OCI-M1 (cell line): ENCODE data around the gene ESRP2.

Source experiments
- DNase-seq: peaks from one replicate; lab custom pipeline; 2025; lab: John Stamatoyannopoulos, UW

ESRP2 gene

GRCh38 chr16:68217506-68217905, 18.4 kb downstream of the ESRP2 start:
- DNase-seq: peak; percentile 17

DNA sequence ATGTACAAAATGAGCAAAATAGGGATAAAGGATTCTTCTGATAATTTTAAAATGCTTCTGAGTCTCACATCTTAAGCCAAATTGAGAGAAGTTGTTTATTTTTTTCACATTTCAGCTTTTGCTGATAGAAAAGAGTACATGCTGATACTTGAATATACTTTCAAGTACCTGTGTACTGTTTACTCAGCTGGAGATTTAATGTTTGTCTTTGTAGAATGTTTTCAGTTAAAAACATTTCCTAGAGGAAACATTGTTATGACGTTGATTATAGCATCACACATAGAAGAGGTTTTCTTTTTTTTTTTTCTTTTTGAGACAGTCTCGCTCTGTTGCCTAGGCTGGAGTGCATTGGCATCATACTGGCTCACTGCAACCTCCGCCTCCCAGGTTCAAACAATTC, 19.7 kb downstream of the ESRP2 start:
- DNase-seq: no peak

GRCh38 chr16:68215302-68215701, 20.6 kb downstream of the ESRP2 start:
- no peak for DNase-seq

DNA sequence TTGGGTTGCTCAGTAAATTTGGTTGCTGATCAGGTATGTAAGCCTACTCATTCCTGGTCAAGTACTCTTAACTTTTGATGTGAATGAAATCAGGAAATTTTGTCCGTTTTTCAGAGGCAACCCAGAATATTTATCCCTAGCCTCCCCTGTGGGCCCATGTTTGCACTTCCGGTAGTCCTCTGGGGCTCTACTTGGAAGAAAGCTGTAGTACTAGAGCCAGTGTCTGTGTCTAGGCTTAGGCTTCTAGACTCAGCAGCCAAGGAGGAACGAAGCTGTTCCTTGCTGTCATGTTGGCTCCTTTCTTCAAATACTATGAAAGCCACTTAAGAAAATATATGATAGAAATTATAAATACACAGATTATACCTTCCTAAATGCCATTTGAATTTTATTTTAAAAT, 21.2 kb downstream of the ESRP2 start:
- DNase-seq: no peak

- DNase-seq: no peak
Measured at GRCh38 chr16:68206245-68206644, 29.7 kb downstream of the ESRP2 start.

GRCh38 chr16:68202091-68202519, 33.8 kb downstream of the ESRP2 start:
- no peak for DNase-seq

DNA sequence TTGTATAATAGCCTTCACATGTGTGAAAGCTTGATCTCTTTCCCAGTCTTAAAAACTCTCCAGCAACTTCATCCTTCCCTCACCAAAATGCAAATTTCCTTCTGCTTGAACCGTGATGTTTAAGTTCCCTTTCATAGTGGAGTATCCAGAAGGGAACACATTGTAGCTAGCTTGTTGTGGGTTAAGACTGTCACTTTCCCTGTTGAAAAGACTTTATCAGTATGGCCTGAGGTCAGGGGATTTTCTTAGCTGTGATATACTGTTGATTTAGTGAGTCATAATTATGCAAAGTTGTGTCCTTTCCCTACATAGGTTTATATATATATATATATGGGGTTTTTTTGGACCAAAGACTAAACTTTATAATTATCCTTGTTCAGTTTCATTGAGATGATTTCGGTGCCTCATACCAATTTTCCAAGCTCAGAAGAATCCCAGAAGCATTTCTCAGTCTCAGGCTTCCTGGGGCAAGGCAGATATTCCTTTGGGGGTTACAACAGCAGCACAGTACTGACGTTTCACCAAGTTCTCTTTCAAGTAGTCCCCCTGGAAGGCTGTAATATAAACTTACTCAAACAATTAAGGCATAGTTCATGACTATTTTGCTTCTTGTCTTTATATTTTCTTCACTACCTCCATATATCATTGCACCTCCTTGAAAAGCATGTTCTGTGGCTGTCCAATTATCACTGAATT, 35.7 kb downstream of the ESRP2 start:
- DNase-seq: peak; percentile 29

- no peak for DNase-seq
Measured at GRCh38 chr16:68197250-68197649, 38.7 kb downstream of the ESRP2 start.

DNA sequence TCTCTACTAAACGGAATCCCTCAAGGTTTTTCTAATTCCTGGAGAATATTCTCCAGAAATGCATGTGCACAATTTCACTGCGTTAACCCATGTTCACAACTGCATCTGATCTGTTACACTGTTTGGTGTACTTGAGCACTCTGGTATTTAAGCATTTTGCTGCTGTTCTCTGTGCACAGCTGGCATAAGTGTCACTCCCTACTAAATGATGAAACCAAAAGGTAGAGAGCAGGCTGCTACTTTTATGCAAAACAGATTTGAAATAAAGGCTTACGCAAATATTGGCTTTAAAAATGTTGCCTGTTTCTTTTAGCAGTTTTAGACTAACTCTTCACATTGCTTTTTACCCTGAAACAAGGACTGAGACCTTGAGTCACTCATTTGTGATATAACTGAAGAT, 41.7 kb downstream of the ESRP2 start:
- DNase-seq: no peak

- DNase-seq: no peak
Measured at GRCh38 chr16:68190736-68191510, 45.0 kb downstream of the ESRP2 start.

DNA sequence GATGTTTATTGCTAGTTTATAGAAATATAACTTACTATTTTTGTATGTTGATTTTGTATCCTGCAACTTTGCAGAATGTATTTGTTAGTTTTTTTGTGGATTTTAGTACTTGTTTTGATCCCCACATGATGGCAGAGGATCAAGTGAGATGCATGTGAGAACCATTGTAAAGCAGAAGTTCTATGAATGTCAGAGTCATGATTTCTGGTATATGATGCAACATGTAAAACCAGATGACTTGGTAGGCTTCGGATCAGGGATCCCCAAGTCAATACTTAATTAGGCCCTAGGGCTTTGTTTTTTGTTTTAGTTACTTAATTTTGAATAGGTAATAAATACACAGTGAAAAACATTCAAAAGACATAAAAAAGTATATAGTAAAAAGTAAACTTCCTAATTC, 45.8 kb downstream of the ESRP2 start:
- DNase-seq: peak; percentile 14

GRCh38 chr16:68188170-68188569, 47.8 kb downstream of the ESRP2 start:
- DNase-seq: no peak

DNA sequence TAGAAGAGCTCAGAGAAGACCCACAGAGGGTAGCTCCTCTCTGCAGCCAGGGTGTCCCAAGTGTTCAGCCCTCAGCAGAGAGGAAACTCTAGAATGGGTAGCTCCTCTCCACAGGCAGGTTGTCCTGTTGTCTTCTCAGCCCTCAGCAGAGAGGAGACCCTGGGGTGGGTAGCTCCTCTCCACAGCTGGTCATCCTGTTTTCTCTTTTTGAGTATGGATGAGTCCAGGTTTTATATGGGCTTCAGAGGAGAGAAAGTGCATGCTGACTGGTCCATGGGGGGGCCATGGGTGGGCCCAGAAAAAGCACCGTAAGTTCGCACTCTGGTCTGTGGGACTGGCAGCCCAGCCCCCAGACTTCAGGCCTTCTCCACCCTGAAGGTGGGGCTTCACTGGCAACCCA, 48.4 kb downstream of the ESRP2 start:
- no peak for DNase-seq

DNA sequence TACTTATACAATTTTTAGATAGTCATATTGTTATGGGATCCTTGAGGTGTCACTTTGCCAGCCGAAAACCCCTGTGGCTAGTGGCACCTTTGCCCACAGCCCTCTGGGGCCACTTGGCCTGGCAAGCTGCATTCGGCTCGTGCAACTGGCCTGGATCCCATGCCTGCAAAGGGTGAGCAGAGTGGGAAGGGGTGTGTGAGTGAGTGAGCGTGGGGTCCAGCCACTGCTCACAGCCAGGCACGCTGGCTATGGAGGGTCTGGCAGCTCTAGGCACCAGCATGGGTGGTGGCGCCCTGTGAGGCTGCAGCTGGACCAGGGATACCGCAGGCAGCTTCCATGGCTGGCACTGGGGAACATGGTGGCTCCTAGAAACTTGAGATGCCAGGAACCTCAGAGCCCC, 49.0 kb downstream of the ESRP2 start:
- DNase-seq: no peak

DNA sequence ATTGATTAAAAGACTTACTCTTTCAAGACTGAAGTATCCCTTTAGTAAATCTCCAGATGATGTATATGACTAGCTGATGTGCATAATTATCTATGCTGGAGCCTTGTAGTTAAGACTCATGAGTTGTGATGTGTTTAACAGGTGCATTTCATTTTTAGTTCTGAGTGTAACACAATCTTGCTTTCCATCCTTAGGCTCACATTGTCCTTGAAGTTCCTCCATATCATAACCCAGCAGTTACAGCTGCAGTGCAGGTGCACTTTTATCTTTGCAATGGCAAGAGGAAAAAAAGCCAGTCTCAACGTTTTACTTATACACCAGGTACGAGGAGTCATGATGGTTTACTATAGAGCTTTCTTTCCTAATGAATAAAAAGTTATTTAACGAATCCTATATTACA, 52.9 kb downstream of the ESRP2 start:
- DNase-seq: no peak

DNA sequence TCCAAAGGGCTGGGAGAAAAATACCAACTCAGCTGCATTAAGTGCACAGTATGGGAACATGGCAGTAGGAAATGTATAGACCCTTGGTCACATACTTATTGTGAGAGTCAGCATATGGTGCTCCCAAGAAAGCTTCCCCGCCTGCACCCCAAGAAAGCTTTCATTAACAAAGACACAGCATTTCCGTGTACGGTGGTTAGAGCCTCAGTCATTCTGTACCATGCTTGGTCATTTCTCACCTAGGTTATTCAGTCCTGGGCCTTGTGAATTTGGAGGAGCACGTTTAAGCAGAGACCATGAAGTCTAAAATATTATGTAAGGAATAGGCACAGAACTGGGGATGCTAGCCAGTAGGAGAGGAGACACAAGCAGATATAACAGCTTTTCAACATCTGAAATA, 56.1 kb downstream of the ESRP2 start:
- no peak for DNase-seq

DNA sequence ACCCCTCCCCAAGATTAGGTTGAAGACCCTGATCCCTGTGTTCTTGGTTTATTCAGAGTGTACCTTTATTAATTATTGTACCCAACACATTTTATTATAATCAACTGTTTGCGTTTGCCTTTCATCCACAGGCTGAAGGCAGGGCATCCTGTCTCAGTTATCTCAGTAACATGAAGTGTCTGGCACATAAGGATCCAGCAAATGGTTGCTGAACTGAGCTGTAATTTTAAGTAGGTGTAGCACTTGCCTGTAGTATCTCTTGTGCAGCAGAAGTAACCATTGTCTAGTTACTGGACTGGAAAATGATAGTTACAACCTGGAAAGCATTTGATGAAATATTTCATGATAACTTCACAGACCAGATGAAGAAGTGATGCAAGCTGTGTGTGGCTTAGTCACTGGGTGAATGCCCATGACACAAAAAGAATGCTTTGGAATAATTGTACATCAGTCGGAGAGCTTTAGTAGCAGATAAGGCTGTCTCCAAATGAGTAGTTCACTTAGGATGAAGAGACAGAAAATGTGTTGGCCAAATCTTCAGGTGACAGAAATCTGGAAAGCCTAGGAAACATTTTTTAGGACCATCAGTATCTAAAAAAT, 56.6 kb downstream of the ESRP2 start:
- no peak for DNase-seq
